OCI-LY7 (cell line): ENCODE data around the gene MSS51. TPM values are rescaled to one million over a fixed set of nuclear protein-coding genes. Genes with fewer than 3 reads are reported as not detected.

Experiments
- BruUV-seq: library from RNA; stranded (reverse); fragments of 400-500 nt; replicated peaks from 2 replicates; lab custom pipeline; 2021; lab: Mats Ljungman, UMichigan
- CTCF ChIA-PET: fragments of 300-600 bp; sonication (Branson Sonifier 250); formaldehyde crosslinking; loops from one replicate; lab custom pipeline; 2022; ENCODE audit warnings: antibody characterized with exemption; ENCODE audit not compliant: unreplicated experiment; lab: Charles Lee
- POLR2A ChIA-PET: fragments of 300-600 bp; sonication (Branson Sonifier 250); formaldehyde crosslinking; loops from one replicate; lab custom pipeline; 2022; ENCODE audit warnings: antibody characterized with exemption; lab: Charles Lee
- DNase-seq: peaks from one replicate; pipeline ENCODE4 v3.0.0-alpha.2; 2015; ENCODE audit warnings: low spot score
- H2AFZ ChIP-seq: fragments of 200-600 bp; sonication (generic), shearing (Covaris generic); 2 replicates; pipeline ENCODE4 v1.6.1; 2014; ENCODE audit warnings: mild to moderate bottlenecking, antibody characterized with exemption, low read length, moderate library complexity
- H3K27ac ChIP-seq: fragments of 200-600 bp; sonication (generic); 2 replicates; pipeline ENCODE4 v1.5.1; 2014; ENCODE audit warnings: mixed run types, low read depth, mild to moderate bottlenecking, moderate library complexity, low read length, inconsistent platforms; ENCODE audit not compliant: poor library complexity, severe bottlenecking
- H3K36me3 ChIP-seq: fragments of 200-600 bp; sonication (generic); 2 replicates; pipeline ENCODE4 v1.6.1; 2014; ENCODE audit warnings: mild to moderate bottlenecking, antibody characterized with exemption, low read length, moderate library complexity, mixed read lengths; ENCODE audit not compliant: insufficient read depth
- H3K4me1 ChIP-seq: fragments of 200-600 bp; sonication (generic); 2 replicates; pipeline ENCODE4 v1.5.1; 2014; ENCODE audit warnings: mild to moderate bottlenecking, low read length; ENCODE audit not compliant: insufficient read depth, poor library complexity, severe bottlenecking
- H3K4me2 ChIP-seq: fragments of 200-600 bp; sonication (generic); 2 replicates; pipeline ENCODE4 v1.6.1; 2014; ENCODE audit warnings: mild to moderate bottlenecking, low read length
- H3K4me3 ChIP-seq: fragments of 200-600 bp; sonication (generic); 2 replicates; pipeline ENCODE4 v1.5.1; 2014; ENCODE audit warnings: mild to moderate bottlenecking, low read depth, low read length; ENCODE audit not compliant: poor library complexity, severe bottlenecking
- H3K79me2 ChIP-seq: fragments of 200-600 bp; sonication (generic); 2 replicates; pipeline ENCODE4 v1.6.1; 2016; ENCODE audit warnings: low read depth, mild to moderate bottlenecking, low read length, moderate library complexity, mixed read lengths; ENCODE audit not compliant: insufficient read depth
- H3K9me2 ChIP-seq: fragments of 200-600 bp; sonication (generic); 2 replicates; pipeline ENCODE4 v1.6.1; 2016; ENCODE audit warnings: mild to moderate bottlenecking, low read length, mixed read lengths; ENCODE audit not compliant: insufficient read depth
- H3K9me3 ChIP-seq: fragments of 200-600 bp; sonication (generic); 2 replicates; pipeline ENCODE4 v1.6.1; 2014; ENCODE audit warnings: mild to moderate bottlenecking, mixed run types, low read length, mixed read lengths
- H4K20me1 ChIP-seq: fragments of 200-600 bp; sonication (generic); 2 replicates; pipeline ENCODE4 v1.6.1; 2014; ENCODE audit warnings: mild to moderate bottlenecking, antibody characterized with exemption, low read length, moderate library complexity, mixed read lengths; ENCODE audit not compliant: insufficient read depth
- CTCF ChIP-seq: fragments of 200-600 bp; sonication (generic); conservative IDR thresholded peaks from 2 replicates; pipeline ENCODE4 v1.5.1; 2014; ENCODE audit warnings: mild to moderate bottlenecking, antibody characterized with exemption, low read length, moderate library complexity, mixed read lengths
- EZH2phosphoT487 ChIP-seq: fragments of 200-600 bp; sonication (generic); IDR thresholded peaks from 2 replicates; pipeline ENCODE4 v1.6.1; 2018; ENCODE audit warnings: low read depth, borderline replicate concordance, mild to moderate bottlenecking, mixed run types, antibody characterized with exemption, low read length, moderate library complexity, mixed read lengths
- intact Hi-C: fragments of 100-400 bp; cut with micrococcal nuclease; formaldehyde crosslinking; loops from one replicate; pipeline ENCODE4 v1.10.0; 2022; ENCODE audit not compliant: unreplicated experiment
- total RNA-seq, 2 experiments: library from RNA; depleted of rRNA in 1 of 2; stranded (reverse); fragments of >200 nt in 1 of 2; shearing (Covaris generic) in 1 of 2; gene quantifications; 2 replicates each; pipeline ENCODE4 v1.2.3, GENCODE V29; 2014 to 2022

Gene MSS51
- total RNA-seq, 2 experiments from 2014 or later, result 3.9 to 4.2 TPM

GRCh38 chr10:73446926-73447325 is 13.6 kb upstream of the MSS51 start:
- POLR2A ChIA-PET, result interaction anchor here (0.5 kb wide), 1 partner anchor 11 kb away, joined by 5 read pairs; no protein-coding TSS in a partner anchor

GRCh38 chr10:73444457-73444856 is 11.1 kb upstream of the MSS51 start:
- no peaks in the 10 kb centered on the region for H3K79me2 ChIP-seq
- BruUV-seq, result no TSS peak
- no peaks in the 10 kb centered on the region for H3K4me1 ChIP-seq

More at GRCh38 chr10:73446926-73447325, 13.6 kb upstream of the MSS51 start:
- Histone ChIP-seq H3K27ac (no peak overlapping the region), H3K4me3 (no peak overlapping the region), H2AFZ (no peak overlapping the region), H3K9me2 (no peaks in the 10 kb centered on the region), H3K79me2 (no peaks in the 10 kb centered on the region), H3K9me3 (no peaks in the 10 kb centered on the region), H4K20me1 (no peaks in the 10 kb centered on the region), H3K36me3 (peaks cover 32% of the 10 kb centered on the region), H3K4me2 (no peak overlapping the region), H3K4me1 (no peaks in the 10 kb centered on the region)
- no TSS peak for BruUV-seq
- intact Hi-C loops, result no loop called here
- CTCF ChIA-PET, result no interaction called here
- no peak for DNase-seq
- TF ChIP-seq CTCF (no peak), EZH2phosphoT487 (no peak)

More at GRCh38 chr10:73444457-73444856, 11.1 kb upstream of the MSS51 start:
- ChIA-PET CTCF (no interaction called here), POLR2A (interaction anchor here (0.6 kb wide), 1 partner anchor 158 kb away, joined by 3 read pairs; no protein-coding TSS in a partner anchor)
- Histone ChIP-seq H3K4me2 (no peak overlapping the region), H3K9me2 (no peaks in the 10 kb centered on the region), H4K20me1 (no peaks in the 10 kb centered on the region), H3K9me3 (no peaks in the 10 kb centered on the region), H3K27ac (no peak overlapping the region), H2AFZ (no peak overlapping the region), H3K4me3 (no peak overlapping the region), H3K36me3 (peaks cover 50% of the 10 kb centered on the region)
- DNase-seq, result no peak
- intact Hi-C loops, result no loop called here
- no peak for TF ChIP-seq EZH2phosphoT487
- no peak for TF ChIP-seq CTCF
